Measurements from ENCODE around the gene CYTL1.

DNA sequence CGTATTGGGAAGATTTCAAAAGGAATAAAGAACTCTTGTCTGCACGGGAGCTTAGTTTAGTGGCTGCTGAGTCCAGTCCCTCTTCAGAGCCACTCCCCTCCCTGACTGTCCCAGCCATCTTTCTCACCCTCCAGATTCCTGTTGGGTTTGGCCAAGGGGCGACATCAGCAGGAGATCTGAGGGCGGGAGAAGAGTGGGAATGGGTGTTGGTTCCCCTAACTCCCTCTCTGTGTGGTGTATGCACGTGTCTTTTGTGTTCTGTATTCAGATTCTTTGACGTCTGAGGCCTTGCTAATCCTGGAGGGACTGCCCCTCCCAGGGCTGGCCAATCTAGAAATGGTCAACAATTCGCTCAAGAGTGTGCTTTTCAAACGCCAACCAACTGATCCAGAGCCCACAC is 37.4 kb downstream of the CYTL1 start:
- TF ChIP-seq, protein P1, sequence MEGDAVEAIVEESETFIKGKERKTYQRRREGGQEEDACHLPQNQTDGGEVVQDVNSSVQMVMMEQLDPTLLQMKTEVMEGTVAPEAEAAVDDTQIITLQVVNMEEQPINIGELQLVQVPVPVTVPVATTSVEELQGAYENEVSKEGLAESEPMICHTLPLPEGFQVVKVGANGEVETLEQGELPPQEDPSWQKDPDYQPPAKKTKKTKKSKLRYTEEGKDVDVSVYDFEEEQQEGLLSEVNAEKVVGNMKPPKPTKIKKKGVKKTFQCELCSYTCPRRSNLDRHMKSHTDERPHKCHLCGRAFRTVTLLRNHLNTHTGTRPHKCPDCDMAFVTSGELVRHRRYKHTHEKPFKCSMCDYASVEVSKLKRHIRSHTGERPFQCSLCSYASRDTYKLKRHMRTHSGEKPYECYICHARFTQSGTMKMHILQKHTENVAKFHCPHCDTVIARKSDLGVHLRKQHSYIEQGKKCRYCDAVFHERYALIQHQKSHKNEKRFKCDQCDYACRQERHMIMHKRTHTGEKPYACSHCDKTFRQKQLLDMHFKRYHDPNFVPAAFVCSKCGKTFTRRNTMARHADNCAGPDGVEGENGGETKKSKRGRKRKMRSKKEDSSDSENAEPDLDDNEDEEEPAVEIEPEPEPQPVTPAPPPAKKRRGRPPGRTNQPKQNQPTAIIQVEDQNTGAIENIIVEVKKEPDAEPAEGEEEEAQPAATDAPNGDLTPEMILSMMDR (IDR thresholded peaks at IDR 0.05; ENCODE audit: low read depth, low read length), result no peak
- TF ChIP-seq EZH2phosphoT487 (IDR thresholded peaks at IDR 0.05; ENCODE audit: low read depth), result no peak

Measured in OCI-LY3 (cell line).